GM12875 (cell line): ENCODE results near the gene TTL.

Source experiments
- H3K4me3 ChIP-seq: one replicate; pipeline ENCODE4 v1.5.1; 2011; ENCODE audit warnings: low read depth, low read length, control low read depth
- CTCF ChIP-seq: IDR thresholded peaks from 2 replicates; pipeline ENCODE4 v1.5.1; 2011; ENCODE audit warnings: low read depth, mild to moderate bottlenecking, control low read depth, inconsistent platforms, low read length, moderate library complexity, borderline replicate concordance; ENCODE audit not compliant: insufficient read depth

The TTL gene

GRCh38 chr2:112449854-112450253 is 32.1 kb upstream of the TTL start:
- no peak overlapping the region for H3K4me3 ChIP-seq
- no peak for TF ChIP-seq CTCF

- no peak overlapping the region for H3K4me3 ChIP-seq
- TF ChIP-seq CTCF: no peak
These were observed 30.6 kb upstream of the TTL start for GRCh38 chr2:112451317-112451716.

- TF ChIP-seq CTCF: no peak
- no peak overlapping the region for H3K4me3 ChIP-seq
These were observed 27.4 kb upstream of the TTL start for GRCh38 chr2:112454586-112454985.

GRCh38 chr2:112459372-112459771 is 22.6 kb upstream of the TTL start:
- TF ChIP-seq CTCF: no peak
- no peak overlapping the region for H3K4me3 ChIP-seq

- no peak overlapping the region for H3K4me3 ChIP-seq
- no peak for TF ChIP-seq CTCF
These were observed 19.8 kb upstream of the TTL start for GRCh38 chr2:112462178-112462577.

- H3K4me3 ChIP-seq: no peak overlapping the region
- no peak for TF ChIP-seq CTCF
These were observed 18.7 kb upstream of the TTL start for GRCh38 chr2:112463256-112463655.

- TF ChIP-seq CTCF: no peak
- no peak overlapping the region for H3K4me3 ChIP-seq
These were observed 16.6 kb upstream of the TTL start for GRCh38 chr2:112465382-112465781.
